HepG2 (cell line): ENCODE results near the gene CCT3. TPM values are rescaled to one million over a fixed set of nuclear protein-coding genes. Genes with fewer than 3 reads are reported as not detected.

ENCODE experiments used
- ATAC-seq: fragments of 200-7000 bp; cut with Tn5 transposase; 3 replicates; pipeline ENCODE4 v1.9.1; 2020; ENCODE audit warnings: mild to moderate bottlenecking, moderate library complexity
- BruUV-seq: library from RNA; stranded (reverse); fragments of 400-500 nt; replicated peaks from 2 replicates; lab custom pipeline; 2021; lab: Mats Ljungman, UMichigan
- CTCF ChIA-PET: fragments of 300-600 bp; formaldehyde crosslinking; extraction: SDS; loops from one replicate; lab custom pipeline; 2021; ENCODE audit warnings: low total read pairs, inconsistent platforms, low intra/inter-chr PET ratio; lab: Yijun Ruan, JAX
- POLR2A ChIA-PET: fragments of 350-600 bp; sonication (Branson Sonifier 250); formaldehyde crosslinking; loops from one replicate; lab custom pipeline; 2020; ENCODE audit warnings: antibody characterized with exemption, inconsistent platforms; lab: Yijun Ruan, JAX
- DNase-seq: peaks from one replicate; pipeline ENCODE4 v3.0.0-alpha.2; 2015; ENCODE audit warnings: low spot score
- FAIRE-seq: peaks from 3 replicates; lab custom pipeline; 2011; peaks lifted over from hg19 to GRCh38; lab: Jason Lieb, UNC
- H2AFZ ChIP-seq: one replicate; pipeline ENCODE4 v1.6.1; 2011; ENCODE audit warnings: low read length, inconsistent platforms
- H3K27ac ChIP-seq: fragments of 300-600 bp; 3 replicates; pipeline ENCODE4 v1.8.0; 2011; ENCODE audit warnings: mixed run types, mild to moderate bottlenecking, mixed read lengths, low read length, inconsistent platforms; ENCODE audit not compliant: insufficient read depth; ENCODE audit errors: extremely low read length
- H3K27me3 ChIP-seq, 2 experiments: fragments of 200-600 bp in 1 of 2; 2 replicates in 1 of 2; 3 replicates in 1 of 2; pipeline versions ENCODE4 v1.6.0 to v1.8.0; 2011; ENCODE audit warnings: low read length in 2 of 2, mild to moderate bottlenecking in 2 of 2, moderate library complexity in 2 of 2, inconsistent platforms in 1 of 2; ENCODE audit not compliant: insufficient read depth in 2 of 2, control insufficient read depth in 1 of 2
- H3K36me3 ChIP-seq, 2 experiments: fragments of 200-600 bp in 1 of 2; replicated peaks in 1 of 2; 2 replicates in 1 of 2; 3 replicates in 1 of 2; pipeline versions ENCODE4 v1.5.1 to v1.8.0; 2011; ENCODE audit warnings: low read length in 2 of 2, inconsistent platforms in 1 of 2; ENCODE audit not compliant: insufficient read depth in 2 of 2, control insufficient read depth in 1 of 2
- H3K4me1 ChIP-seq: 2 replicates; pipeline ENCODE4 v1.5.1; 2012; ENCODE audit warnings: low read length, inconsistent platforms; ENCODE audit not compliant: insufficient read depth
- H3K4me2 ChIP-seq: 2 replicates; pipeline ENCODE4 v1.6.0; 2011; ENCODE audit warnings: low read depth, low read length, inconsistent platforms
- H3K4me3 ChIP-seq, 3 experiments: fragments of 200-600 bp in 1 of 3; sonication (generic), shearing (Covaris generic) in 1 of 3; replicated peaks in 1 of 3; 2 replicates each; pipeline ENCODE4 v1.5.1; 2011 to 2016; ENCODE audit warnings: low read length in 3 of 3, inconsistent platforms in 2 of 3, low read depth in 2 of 3, mild to moderate bottlenecking in 2 of 3, control low read depth in 1 of 3, mixed read lengths in 1 of 3; ENCODE audit not compliant: insufficient read depth in 1 of 3
- H3K79me2 ChIP-seq: one replicate; pipeline ENCODE4 v1.6.1; 2011; ENCODE audit warnings: low read length, inconsistent platforms; ENCODE audit not compliant: insufficient read depth
- H3K9ac ChIP-seq: 2 replicates; pipeline ENCODE4 v1.6.0; 2011; ENCODE audit warnings: mild to moderate bottlenecking, low read depth, low read length, inconsistent platforms; ENCODE audit not compliant: insufficient read depth
- H3K9me3 ChIP-seq: 2 replicates; pipeline ENCODE4 v1.5.1; 2012; ENCODE audit warnings: mild to moderate bottlenecking, low read length
- H4K20me1 ChIP-seq: 2 replicates; pipeline ENCODE4 v1.6.0; 2011; ENCODE audit warnings: inconsistent platforms, mild to moderate bottlenecking, low read length, moderate library complexity; ENCODE audit not compliant: insufficient read depth
- AHDC1 ChIP-seq: sonication (generic); formaldehyde crosslinking; IDR thresholded peaks from 2 replicates; pipeline ENCODE4 v1.5.1; 2020; ENCODE audit warnings: mild to moderate bottlenecking, missing genetic modification reagents, borderline replicate concordance
- NR3C1 ChIP-seq: sonication (generic); formaldehyde crosslinking; IDR thresholded peaks from 2 replicates; pipeline ENCODE4 v1.4.0; 2020; ENCODE audit warnings: missing genetic modification reagents
- TARDBP ChIP-seq: sonication (generic); formaldehyde crosslinking; IDR thresholded peaks from 2 replicates; pipeline ENCODE4 v1.8.0; 2022; ENCODE audit warnings: mild to moderate bottlenecking, missing genetic modification reagents
- WGBS: methylation state at CpG from one replicate; pipeline ENCODE4 v1.1.6; 2017; ENCODE audit warnings: low lambda C conversion rate; 5-methylcytosine and 5-hydroxymethylcytosine counted together
- in situ Hi-C: cut with HindIII; loops from 2 replicates; pipeline ENCODE4 v1.10.0; 2017; ENCODE audit warnings: low pct_unique_long_range_greater_than_20kb; ENCODE audit not compliant: extremely low pct_ligation_motif_present
- intact Hi-C: fragments of 100-400 bp; cut with micrococcal nuclease; formaldehyde crosslinking; loops from one replicate; pipeline ENCODE4 v1.10.0; 2022; ENCODE audit not compliant: unreplicated experiment
- polyA plus RNA-seq, 8 experiments: library from polyadenylated mRNA; depleted of rRNA in 3 of 8; stranded (reverse) in 7 of 8; unstranded in 1 of 8; fragments of >200 nt; fragmentation: Illumina TruSeq in 4 of 8; extraction: Trizol in 4 of 8; gene quantifications; 2 replicates each; pipeline versions ENCODE4 v1.2.1 to v1.2.3, GENCODE V29; 2011 to 2016; ENCODE audit warnings: low read depth in 4 of 8, missing spikeins in 1 of 8, mixed read lengths in 1 of 8; ENCODE audit not compliant: insufficient read depth in 1 of 8
- total RNA-seq, 5 experiments: library from RNA; depleted of rRNA; stranded (reverse); fragments of >200 nt; fragmentation: Illumina TruSeq; extraction: Trizol; gene quantifications; 2 replicates each; pipeline ENCODE4 v1.2.3, GENCODE V29; 2016; ENCODE audit warnings: low read depth in 1 of 5

CCT3 gene
- total and polyA plus RNA-seq, 2 of the 13 experiments (the other 11 are each of a cell fraction or from before 2014, with no cell fraction given) = 319 to 615 TPM

- no peak overlapping the region for H3K4me3 ChIP-seq
- POLR2A ChIA-PET = interaction anchor here (1.5 to 1.6 kb wide), 2 partner anchors 12 to 21 kb away, joined by 5 to 9 read pairs; partner anchors contain the start of gene SMG5
- ATAC-seq = no peak
- no peak for TF ChIP-seq TARDBP (CRISPR knock-in tag)
- TF ChIP-seq NR3C1 (CRISPR knock-in tag) = no peak
- H3K79me2 ChIP-seq = no peaks in the 10 kb centered on the region
- H4K20me1 ChIP-seq = no peaks in the 10 kb centered on the region
- H3K27ac ChIP-seq = no peak overlapping the region
- whole genome bisulfite sequencing = 97% methylated on average over 4 of the region's 4 CpGs
- H3K27me3 ChIP-seq = no peaks in the 10 kb centered on the region
- no TSS peak for BruUV-seq
- DNase-seq = no peak
- CTCF ChIA-PET = no interaction called here
- peaks cover 5 to 10% of the 10 kb centered on the region in 2 experiments; a peak in 4 of 5 replicates for H3K36me3 ChIP-seq
- H3K4me1 ChIP-seq = peaks cover 10% of the 10 kb centered on the region
- intact Hi-C loops = no loop called here
- H3K9ac ChIP-seq = no peak overlapping the region
- in situ Hi-C loops = no loop called here
- H3K9me3 ChIP-seq = no peaks in the 10 kb centered on the region
- FAIRE-seq = no peak
- H3K4me2 ChIP-seq = no peak overlapping the region
- H2AFZ ChIP-seq = no peak overlapping the region
Observed at GRCh38 chr1:156303241-156303640, 34.9 kb downstream of the CCT3 start.

- intact Hi-C loops (loop anchor here (5.0 kb wide), 1 partner anchor 357 kb away; the partner anchor contains the start of gene RXFP4), in situ Hi-C loops (no loop called here)
- no TSS peak for BruUV-seq
- ATAC-seq (no peak), DNase-seq (no peak), FAIRE-seq (no peak)
- ChIA-PET POLR2A (interaction anchor here (9.2 kb wide), 1 partner anchor 17 kb away, joined by 115 read pairs; the partner anchor contains the start of genes SMG5 and TMEM79), CTCF (no interaction called here)
- H4K20me1 ChIP-seq = no peaks in the 10 kb centered on the region
- 85% methylated on average over 10 of the region's 19 CpGs for WGBS
- H3K4me1 ChIP-seq = peaks cover 30% of the 10 kb centered on the region
- no peaks in the 10 kb centered on the region for H3K27me3 ChIP-seq
- H3K4me3 ChIP-seq = no peak within 1 kb of the TSS
- no peaks in the 10 kb centered on the region for H3K9me3 ChIP-seq
- H3K36me3 ChIP-seq = peaks cover 0 to 2% of the 10 kb centered on the region in 2 experiments; a peak in 1 of 5 replicates
- H3K9ac ChIP-seq = no peak within 1 kb of the TSS
- no peak within 1 kb of the TSS for H3K4me2 ChIP-seq
- no peak within 1 kb of the TSS for H2AFZ ChIP-seq
- no peak for TF ChIP-seq AHDC1
- peaks cover 8% of the 10 kb centered on the region for H3K79me2 ChIP-seq
- no peak within 1 kb of the TSS for H3K27ac ChIP-seq
Observed at GRCh38 chr1:156298852-156299357, 39.2 kb downstream of the CCT3 start, which contains the start of gene VHLL. Gene VHLL, minus strand, starts transcription at chr1:156299307. Its CDS starts 118 bp downstream, at chr1:156299189.
